HG03565 (cell line): ENCODE results near the gene BEND5.

Source experiments
- ATAC-seq: cut with Tn5 transposase; IDR thresholded peaks from one replicate; pipeline ENCODE4 v1.9.1; 2021; ENCODE audit warnings: mild to moderate bottlenecking, moderate library complexity; ENCODE audit not compliant: unreplicated experiment

Gene BEND5

GRCh38 chr1:48776393-48777218 is at the start of gene BEND5:
Gene BEND5, minus strand, starts transcription at chr1:48776891. Its CDS starts 60 bp downstream, at chr1:48776831.
- ATAC-seq = no peak

GRCh38 chr1:48823168-48823567 is 46.5 kb upstream of the BEND5 start:
- ATAC-seq = no peak

- ATAC-seq = no peak
These were observed 43.8 kb upstream of the BEND5 start for GRCh38 chr1:48820491-48820890.

GRCh38 chr1:48817505-48818114 is 40.9 kb upstream of the BEND5 start:
- ATAC-seq = peak; percentile 83

GRCh38 chr1:48810740-48811139 is 34.0 kb upstream of the BEND5 start:
- no peak for ATAC-seq

- no peak for ATAC-seq
These were observed 31.8 kb upstream of the BEND5 start for GRCh38 chr1:48808496-48808895.

GRCh38 chr1:48807554-48808260 is 31.0 kb upstream of the BEND5 start:
- no peak for ATAC-seq

- no peak for ATAC-seq
These were observed 26.8 kb upstream of the BEND5 start for GRCh38 chr1:48803474-48803873.

- ATAC-seq = no peak
These were observed 18.1 kb upstream of the BEND5 start for GRCh38 chr1:48794816-48795215.

GRCh38 chr1:48793863-48794262 is 17.2 kb upstream of the BEND5 start:
- peak; percentile 77 for ATAC-seq

- ATAC-seq = no peak
These were observed 16.3 kb upstream of the BEND5 start for GRCh38 chr1:48792961-48793360.

- peak; percentile 48 for ATAC-seq
These were observed 13.7 kb upstream of the BEND5 start for GRCh38 chr1:48790397-48790796.

- peak; percentile 1 for ATAC-seq
These were observed 13.2 kb upstream of the BEND5 start for GRCh38 chr1:48789903-48790302.

- peak; percentile 53 for ATAC-seq
These were observed 9.2 kb upstream of the BEND5 start for GRCh38 chr1:48785869-48786268.

GRCh38 chr1:48784301-48784700 is 7.6 kb upstream of the BEND5 start:
- ATAC-seq = no peak

- ATAC-seq = no peak
These were observed 666 bp upstream of the BEND5 start for GRCh38 chr1:48777219-48777895.

- no peak for ATAC-seq
These were observed 779 bp downstream of the BEND5 start for GRCh38 chr1:48775831-48776392.

- no peak for ATAC-seq
These were observed 3.6 kb downstream of the BEND5 start for GRCh38 chr1:48773133-48773532.

- ATAC-seq = no peak
These were observed 4.5 kb downstream of the BEND5 start for GRCh38 chr1:48772211-48772610.

- no peak for ATAC-seq
These were observed 5.1 kb downstream of the BEND5 start for GRCh38 chr1:48771561-48771960.

GRCh38 chr1:48767975-48768510 is 8.6 kb downstream of the BEND5 start:
- ATAC-seq = no peak
